HG02973 (cell line): ENCODE measurements around the gene FHIP2A.
A peak's percentile ranks its signal among the peaks of the same experiment; 100 is the strongest.
"Not testable (repeated sequence)": the region's sequence is repeated elsewhere in the genome, so short reads cannot be mapped to it uniquely, and the experiment has no call there.

Experiments
- ATAC-seq: cut with Tn5 transposase; IDR thresholded peaks from one replicate; pipeline ENCODE4 v1.9.1; 2021; ENCODE audit warnings: moderate library complexity; ENCODE audit not compliant: unreplicated experiment

The FHIP2A gene

DNA sequence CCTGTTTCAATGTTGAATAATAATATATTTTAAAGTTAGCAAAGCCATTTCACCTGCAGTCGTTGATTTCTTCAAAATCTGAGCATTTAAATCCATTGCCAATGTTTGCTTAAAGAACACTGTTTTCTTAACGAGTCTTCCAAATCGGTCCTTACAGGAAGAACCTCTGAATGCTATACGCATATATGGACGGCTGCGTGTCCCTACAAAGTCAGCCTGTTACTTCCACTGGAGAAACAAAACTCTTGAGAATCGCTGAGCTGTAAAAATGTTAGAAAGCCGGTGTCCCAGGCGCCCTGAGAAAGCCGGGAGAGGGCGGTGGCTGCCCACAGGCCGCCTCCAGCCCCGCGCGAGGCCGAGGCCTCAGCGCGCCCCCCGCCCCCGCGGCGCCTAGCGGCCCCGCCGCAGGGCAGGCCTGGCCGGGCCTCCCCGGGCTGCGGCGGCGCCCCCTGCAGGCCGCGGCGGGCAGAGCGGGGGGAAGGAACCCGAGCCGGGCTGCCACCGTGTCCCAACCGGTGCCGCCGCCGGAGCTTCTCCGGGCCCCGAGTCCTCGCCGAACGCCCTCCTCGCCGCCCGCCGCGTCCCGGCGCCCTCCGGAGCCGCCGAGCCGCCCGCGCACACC is at the start of gene FHIP2A:
Gene FHIP2A, plus strand, starts transcription at position 488 of the 622 bp plus-strand sequence. CDS start 299 bp downstream, outside the sequence.
- peak; percentile 73 for ATAC-seq

DNA sequence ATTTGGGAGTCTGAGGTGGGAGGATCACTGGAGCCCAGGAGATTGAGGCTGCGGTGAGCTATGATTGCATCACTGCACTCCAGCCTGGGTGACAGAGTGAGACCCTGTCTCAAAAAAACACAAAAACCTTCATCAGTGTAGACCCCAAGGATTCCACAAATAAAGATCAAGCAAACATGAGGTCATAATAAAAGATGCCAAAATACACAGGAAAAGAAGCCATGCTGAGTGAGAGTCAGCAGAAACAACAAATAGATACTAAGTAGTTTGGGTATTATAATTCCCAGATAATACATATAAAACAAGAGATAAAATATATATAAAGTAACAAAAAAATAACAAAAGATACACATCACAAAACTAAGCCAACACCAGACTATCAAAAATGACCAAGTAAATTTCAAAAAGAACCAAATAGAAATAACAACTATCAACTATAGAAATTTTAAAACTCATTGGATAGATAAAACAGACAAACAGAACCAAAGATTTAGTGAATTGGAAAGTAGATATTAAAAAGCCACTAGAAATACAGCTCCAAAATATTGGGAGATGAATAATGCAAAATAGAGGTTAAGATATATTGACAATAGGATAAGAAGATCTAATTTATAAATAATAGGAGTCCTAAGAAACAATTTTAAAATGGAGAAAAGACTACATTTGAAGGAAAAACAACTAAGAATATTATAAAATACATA is 48.9 kb upstream of the FHIP2A start:
- ATAC-seq, result no peak

- ATAC-seq, result no peak
These were observed 48.4 kb upstream of the FHIP2A start for GRCh38 chr10:114773197-114773532.

DNA sequence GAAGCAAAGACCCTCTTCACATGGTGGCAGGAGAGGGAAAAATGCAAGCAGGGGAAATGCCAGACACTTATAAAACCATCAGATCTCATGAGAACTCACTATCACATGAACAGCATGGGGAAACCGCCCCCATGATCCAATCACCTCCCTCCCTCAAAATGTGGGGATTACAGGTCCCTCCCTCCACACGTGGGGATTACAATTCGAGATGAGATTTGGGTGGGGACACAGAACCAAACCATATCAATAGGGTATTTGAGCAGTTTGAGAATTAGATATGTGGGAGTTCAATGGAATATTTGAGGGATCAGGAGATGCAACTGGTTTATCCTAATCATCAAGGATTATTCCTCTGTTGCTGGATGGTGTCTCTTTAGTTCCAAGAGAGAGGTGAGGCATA is 46.5 kb upstream of the FHIP2A start:
- not testable (repeated sequence) for ATAC-seq

DNA sequence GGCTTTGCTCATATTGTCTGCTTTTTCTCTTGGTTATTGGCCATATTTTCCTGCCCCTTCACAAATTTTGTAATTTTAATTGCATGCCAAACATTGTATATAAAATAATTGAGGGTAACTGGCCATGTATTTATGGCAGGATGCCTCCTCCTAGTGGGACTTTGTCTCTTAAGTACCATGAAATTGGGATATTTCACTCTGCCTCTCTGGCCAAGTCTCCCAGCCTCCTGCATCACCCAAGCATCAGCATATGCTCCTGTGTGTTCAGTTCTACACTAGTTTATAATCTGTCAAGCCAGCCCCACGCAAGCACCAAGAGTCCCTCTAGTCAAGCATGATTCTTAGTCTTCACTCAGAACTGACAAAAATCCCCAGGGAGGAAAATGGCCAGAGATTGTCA is 44.2 kb upstream of the FHIP2A start:
- ATAC-seq, result no peak

- ATAC-seq, result no peak
These were observed 41.6 kb upstream of the FHIP2A start for GRCh38 chr10:114779803-114780576.

DNA sequence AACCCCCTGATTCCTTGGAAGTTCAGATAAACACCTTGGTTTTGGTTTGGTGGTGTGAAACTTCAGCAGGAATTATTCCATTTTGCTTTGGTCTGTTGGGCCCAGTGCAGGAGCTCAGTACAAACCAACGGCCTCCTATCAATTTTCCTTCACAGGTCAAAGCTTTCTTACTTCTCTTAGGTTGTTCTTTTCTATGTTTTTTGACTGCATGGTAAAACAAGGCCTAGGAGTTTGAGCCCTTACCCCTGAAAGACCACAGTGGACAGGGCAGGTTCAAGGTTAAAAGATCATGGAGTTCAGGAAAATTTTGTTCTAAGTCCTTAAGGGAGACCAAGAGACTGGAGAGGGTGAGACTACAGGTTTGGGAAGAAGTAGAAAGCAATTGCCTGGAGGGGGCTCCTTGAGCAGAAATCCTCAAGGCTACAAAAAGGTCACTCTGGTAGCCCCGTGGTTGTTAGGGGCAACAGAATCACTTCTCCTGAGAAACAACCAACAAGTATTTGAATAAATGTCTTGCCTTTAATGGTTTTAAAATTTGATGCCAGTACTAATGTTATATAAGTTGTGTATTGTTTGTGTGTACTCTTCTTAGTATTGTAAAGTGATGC is 40.9 kb upstream of the FHIP2A start:
- no peak for ATAC-seq

GRCh38 chr10:114782666-114783065 is 38.9 kb upstream of the FHIP2A start:
- no peak for ATAC-seq

DNA sequence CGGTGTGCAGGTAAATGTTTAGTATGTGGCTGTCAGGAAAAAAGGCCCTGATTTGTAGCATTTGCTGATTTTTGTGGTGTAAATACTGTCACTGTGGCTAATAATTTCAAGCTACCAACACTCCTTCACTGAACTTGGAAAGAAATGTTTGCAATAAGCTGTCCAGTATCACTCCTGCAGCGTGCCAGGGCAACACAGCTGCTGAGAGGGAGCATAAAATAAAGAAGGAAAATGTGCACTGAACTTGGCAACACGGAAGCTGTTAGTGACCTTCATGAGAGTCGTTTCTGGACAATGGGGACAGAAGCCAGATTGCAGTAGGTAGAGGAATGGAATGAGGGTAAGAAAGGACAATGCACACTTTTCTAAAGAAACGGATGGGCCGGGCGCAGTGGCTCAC is 37.9 kb upstream of the FHIP2A start:
- no peak for ATAC-seq

DNA sequence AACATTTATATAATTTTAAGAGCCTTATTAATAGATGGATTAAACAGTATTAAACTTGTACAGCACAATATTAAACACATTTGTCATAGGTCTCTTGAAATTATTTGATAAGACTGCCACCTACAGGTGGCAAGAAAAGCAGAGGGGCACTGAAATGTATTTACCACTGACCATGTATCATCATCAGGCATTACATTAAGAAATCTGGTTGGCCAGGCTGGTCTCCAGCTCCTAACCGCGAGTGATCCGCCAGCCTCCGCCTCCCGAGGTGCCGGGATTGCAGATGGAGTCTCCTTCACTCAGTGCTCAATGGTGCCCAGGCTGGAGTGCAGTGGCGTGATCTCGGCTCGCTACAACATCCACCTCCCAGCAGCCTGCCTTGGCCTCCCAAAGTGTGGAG is 35.1 kb upstream of the FHIP2A start:
- not testable (repeated sequence) for ATAC-seq

- not testable (repeated sequence) for ATAC-seq
These were observed 34.4 kb upstream of the FHIP2A start for GRCh38 chr10:114787131-114787530.

DNA sequence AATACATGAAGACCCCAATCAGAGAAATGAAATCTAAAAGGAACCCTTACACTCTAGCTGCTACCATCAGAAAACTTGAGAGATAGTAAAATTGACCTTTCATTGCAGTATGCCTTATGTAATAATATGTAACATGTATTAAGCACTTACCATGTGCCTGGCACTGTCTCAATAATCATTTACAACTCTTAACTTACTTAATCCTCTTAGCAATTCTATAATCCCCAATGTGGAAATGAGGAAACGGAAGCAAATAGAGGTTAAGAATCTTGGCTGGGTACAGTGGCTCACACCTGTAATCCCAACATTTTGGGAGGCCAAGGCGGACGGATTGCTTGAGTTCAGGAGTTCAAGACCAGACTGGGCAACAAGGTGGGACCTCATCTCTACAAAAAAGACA is 29.8 kb upstream of the FHIP2A start:
- ATAC-seq, result no peak

- no peak for ATAC-seq
These were observed 26.5 kb upstream of the FHIP2A start for GRCh38 chr10:114795039-114795438.

- ATAC-seq, result no peak
These were observed 21.2 kb upstream of the FHIP2A start for GRCh38 chr10:114800361-114800760.

GRCh38 chr10:114801411-114801813 is 20.2 kb upstream of the FHIP2A start:
- ATAC-seq, result peak; percentile 88

DNA sequence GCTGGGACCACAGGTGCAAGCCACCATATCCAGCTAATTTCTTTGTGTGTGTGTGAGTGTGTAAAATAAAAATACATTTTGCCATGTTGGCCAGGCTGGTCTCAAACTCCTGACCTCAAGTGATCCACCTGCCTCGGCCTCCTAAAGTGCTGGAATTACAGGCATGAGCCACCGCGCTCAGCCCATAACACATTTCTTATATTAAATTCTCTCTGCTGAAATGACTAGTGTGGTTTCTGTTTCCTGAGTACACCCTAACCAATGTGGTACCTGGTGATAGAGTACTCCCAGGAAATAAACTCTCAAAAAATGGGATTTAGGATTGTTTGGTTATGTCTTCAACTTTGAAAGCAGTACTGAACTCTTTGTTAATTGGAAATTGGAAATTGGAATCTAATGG is 19.4 kb upstream of the FHIP2A start:
- no peak for ATAC-seq

DNA sequence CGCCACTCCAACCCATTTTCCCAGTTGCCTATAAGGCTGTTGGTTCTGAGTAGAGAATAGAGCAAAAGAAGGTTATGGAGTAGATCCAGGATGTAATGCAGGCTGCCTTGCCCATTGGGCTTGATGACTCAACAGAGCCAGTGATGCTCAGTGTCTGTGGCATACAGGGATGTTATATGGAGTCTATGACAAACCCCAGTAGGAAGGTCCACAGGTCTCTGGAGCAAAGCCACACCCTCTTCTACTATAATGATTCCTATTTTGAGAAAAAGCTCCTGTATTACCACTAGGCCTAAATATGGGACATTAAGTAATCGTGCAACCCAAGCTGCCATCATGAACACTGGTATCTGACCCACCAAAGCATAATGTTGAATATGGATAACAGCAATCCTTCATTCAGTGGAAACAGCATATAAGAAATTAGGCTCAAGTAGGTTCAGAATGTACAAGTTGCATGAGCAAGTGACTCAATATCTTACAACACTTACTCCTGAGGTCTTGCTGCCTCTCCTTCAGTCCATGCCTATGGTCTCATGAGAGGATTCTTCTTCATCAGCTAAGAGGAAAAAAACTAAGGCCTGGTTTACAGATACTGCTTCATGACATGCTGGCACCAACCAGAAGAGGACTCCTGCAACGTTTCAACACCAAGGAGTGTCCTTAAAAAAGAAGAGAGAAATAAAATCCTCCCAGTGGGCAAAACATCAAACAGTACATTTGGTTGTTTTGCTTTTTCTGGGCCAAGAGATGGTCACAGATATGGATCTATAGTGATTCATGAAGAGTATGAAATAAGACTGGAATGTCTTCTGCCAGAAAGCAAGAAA is 14.8 kb upstream of the FHIP2A start:
- no peak for ATAC-seq

DNA sequence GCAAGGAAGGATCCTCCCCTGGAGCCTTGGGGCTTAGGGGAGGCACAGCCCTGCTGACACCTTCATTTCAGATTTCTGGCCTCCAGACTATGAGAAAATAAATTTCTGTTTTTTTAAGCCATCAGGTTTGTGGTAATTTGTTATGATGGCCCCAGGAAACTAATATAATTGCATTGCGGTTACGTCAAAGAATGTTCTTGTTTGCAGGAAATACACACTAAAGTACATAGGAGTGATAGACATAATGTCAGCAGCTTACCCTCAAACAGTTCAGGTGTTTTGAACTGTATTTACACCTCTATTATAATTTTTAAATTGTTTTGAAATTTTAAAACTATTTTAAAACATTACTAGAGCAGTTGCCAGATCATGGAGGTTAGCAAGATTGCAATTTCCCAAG is 12.6 kb upstream of the FHIP2A start:
- ATAC-seq, result no peak

DNA sequence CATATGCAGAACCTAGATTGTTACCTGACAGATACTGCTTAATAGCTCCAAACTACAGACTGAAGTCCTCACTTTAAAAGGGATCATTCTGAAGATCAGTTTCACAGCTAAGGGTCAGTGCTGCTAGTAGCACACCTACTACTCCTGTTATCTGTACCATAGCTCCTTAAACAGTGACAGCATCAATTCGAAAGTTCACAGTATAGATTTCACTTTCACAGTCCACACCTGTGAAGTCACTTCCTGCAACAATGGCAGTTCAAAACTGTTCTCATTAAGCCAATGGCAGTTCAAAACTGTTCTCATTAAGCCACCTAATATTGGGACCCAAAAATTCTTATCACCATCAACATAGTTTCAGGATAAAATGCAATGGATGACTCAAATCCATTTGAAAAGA is 10.7 kb upstream of the FHIP2A start:
- peak; percentile 100 for ATAC-seq

DNA sequence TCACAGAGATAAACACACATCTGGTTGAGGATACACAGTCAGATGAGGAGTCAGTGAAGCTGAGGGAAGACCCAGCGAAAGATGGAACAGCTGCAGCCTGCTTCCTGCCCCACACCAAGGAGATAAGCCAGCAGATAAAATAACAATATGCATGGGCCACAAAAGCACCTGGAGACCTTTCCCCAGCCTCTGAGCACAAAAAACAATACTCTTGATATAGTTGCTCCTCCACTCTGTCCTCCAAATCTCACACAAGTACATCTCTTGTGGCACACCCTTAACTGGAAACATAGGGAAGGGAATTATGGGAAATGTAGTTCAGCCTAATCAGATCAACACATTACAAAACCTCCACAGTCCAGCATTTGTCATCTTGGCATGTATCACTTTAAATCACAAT is 9.7 kb upstream of the FHIP2A start:
- no peak for ATAC-seq

GRCh38 chr10:114815791-114816190 is 5.8 kb upstream of the FHIP2A start:
- ATAC-seq, result no peak
